H54 (cell line): ENCODE results near the gene ADM.

Experiments used
- DNase-seq: peaks from one replicate; pipeline ENCODE4 v3.0.0; 2011; ENCODE audit warnings: low spot score, mixed read lengths; ENCODE audit not compliant: insufficient read length
- FAIRE-seq: peaks from 3 replicates; lab custom pipeline; 2011; peaks lifted over from hg19 to GRCh38; lab: Jason Lieb, UNC
- POLR2A ChIP-seq: IDR thresholded peaks from 2 replicates; pipeline ENCODE4 v1.6.1; 2011; ENCODE audit warnings: low read depth, mild to moderate bottlenecking, low read length

ADM gene

GRCh38 chr11:10283991-10284390 is 20.9 kb upstream of the ADM start:
- DNase-seq (no peak), FAIRE-seq (no peak)
- no peak for TF ChIP-seq POLR2A

DNA sequence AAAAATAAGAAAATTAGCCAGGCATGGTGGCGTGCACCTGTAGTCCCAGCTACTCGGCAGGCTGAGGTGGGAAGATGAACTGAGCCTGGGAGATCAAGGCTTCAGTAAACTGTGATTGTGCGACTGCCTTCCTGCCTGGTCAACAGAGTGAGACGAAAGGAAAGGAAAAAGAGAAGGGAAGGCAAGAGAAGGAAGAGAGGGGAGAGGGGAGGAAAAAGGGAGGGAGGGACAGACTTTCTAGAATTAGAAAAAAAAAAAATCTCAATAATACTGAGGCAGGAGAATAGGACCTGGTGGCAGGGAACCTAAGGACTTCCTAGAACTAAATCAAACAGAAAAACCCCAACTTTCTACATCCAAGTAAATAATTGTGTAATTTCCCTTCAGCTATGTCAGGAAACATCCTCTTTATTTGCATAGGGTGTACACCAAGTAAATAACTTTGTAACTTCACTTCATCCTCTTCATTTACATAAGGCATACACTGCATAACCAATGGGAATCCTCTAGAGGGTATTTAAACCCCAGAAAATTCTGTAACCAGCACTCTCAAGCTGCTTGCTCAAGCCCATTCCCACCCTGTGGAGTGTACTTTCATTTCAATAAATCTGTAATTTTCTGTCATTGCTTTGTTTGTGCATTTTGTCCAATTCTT is 19.6 kb upstream of the ADM start:
- FAIRE-seq (no peak), DNase-seq (no peak)
- TF ChIP-seq POLR2A: no peak

DNA sequence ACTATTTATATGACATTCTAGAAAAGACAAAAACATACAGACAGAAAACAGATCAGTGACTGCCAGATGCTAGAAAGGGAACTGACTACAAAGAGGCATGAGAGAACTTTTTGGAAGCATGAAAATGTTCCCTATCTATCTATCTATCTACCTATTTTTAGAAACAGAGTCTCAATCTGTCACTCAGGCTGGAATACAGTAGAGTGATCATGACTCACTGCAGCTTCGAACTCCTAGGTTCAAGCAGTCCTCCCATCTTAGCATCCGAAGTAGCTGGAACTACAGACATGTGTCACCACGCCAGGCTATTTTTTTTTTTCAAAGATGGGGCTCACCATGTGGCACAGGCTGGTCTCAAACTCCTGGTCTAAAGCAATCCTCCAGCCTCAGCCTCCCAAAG is 17.7 kb upstream of the ADM start:
- no peak for FAIRE-seq
- TF ChIP-seq POLR2A: no peak

GRCh38 chr11:10287766-10288715 is 16.8 kb upstream of the ADM start:
- FAIRE-seq (no peak), DNase-seq (no peak)
- TF ChIP-seq POLR2A: no peak

More for the DNA sequence above, 17.7 kb upstream of the ADM start:
- no peak for DNase-seq

DNA sequence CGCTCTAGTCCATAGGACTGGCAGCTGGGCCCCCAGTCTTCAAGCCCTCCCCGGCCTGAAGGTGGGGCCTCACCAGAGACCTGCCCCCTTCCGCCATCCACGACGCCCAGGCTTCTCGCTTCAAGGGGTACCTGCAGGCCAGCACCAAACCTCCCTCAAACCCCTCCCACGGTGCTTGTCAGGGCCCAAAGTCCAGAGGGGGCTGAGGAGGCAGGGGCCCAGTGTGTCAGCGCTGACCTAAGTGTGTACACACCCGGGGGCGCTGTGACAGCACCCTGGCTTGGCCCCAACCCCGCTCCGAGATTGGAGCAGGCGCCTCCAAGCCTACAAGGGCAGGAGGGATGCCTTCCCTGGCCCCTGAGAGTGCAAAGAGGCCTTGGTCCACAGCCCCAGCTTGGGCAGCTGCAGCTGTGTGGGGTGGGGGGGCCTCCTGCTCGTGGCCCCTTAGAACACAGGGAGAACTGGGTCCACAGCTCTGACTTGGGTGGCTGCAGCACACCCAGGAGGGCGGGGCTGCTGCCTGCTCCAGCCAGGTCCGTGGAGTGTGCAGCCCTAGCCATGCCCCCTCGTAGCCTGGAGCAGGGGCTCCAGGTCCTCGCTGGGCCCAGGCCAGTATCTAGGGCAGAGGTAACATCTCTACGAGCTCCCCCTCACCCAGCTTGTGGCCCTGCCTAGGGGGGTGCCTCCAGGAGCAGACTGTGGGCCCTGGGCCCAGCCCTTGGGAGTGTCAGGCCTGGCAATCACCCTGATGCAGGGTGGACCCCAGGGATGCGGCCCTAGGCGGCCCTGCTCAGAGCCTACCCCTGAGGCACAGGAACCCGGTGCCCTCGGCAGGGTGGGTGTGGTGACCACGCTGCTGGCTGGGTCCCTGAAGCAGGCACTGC is 15.8 kb upstream of the ADM start:
- no peak for DNase-seq
- no peak for FAIRE-seq
- no peak for TF ChIP-seq POLR2A

DNA sequence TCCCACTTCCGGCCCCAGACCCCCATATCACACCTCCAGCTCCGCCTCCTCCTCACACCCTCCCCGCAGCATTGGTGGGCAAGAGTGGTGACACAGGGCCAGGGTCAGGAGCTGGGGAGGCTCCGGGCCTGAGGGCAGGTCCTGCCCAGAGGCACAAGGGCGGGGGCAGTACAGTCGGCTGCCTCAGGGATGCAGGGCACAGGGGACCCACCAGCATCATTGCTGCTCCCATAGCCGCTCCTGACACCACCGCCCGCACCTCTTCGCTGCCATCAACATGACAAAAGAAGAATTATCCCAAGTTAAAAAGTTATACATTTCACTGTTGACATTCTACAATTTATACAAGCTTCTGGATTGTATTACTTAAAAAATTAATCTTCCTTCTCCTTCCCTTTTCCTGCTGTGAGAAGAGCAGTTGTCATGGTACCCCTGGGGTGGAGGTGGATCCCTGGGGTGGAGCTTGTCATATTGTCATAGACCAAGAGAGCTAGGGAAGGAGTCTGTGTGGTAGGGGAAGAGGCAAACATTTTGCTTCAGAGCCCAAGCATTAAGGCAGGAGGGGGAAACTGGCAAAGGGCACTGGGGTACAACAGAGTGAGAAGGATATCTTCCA is 15.0 kb upstream of the ADM start:
- FAIRE-seq (no peak), DNase-seq (no peak)
- no peak for TF ChIP-seq POLR2A

DNA sequence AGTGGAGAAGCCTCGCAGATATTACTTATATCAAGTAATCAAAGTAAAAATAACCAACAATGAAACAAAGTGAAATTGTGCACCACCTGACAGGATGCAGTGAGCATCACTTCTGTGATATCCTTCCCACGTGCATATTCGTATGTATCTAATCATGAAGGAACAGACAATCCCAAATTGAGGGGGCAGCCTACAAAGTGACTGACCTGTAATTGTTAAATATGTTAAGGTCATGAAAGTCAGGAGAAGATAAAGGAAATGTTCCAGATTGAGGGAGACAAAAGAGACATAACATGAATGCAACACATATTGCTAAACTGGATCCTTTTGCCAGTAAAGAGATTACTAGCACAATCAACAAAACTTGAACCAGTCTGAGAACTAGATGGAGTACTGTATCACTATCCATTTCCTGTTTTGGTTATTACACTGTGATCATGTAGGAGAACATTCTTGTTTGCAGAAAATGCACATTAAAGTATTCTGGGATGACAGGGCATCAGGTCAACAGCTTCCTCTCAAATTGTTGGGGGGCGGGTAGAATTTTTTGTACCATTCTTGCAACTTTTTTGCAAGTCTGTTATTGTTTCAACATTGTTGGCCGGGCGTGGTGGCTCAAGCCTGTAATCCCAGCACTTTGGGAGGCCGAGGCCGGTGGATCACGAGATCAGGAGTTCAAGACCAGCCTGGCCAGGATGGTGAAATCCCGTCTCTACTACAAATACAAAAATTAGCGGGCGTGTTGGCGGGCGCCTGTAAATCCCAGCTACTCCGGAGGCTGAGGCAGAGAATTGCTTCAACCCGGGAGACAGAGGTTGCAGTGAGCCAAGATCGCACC is 12.9 kb upstream of the ADM start:
- TF ChIP-seq POLR2A: no peak
- FAIRE-seq: no peak
- no peak for DNase-seq

GRCh38 chr11:10293423-10294289 is 11.2 kb upstream of the ADM start, which contains the start of gene SBF2:
Gene SBF2 (minus strand): TSS chr11:10294219. CDS start chr11:10294069, 150 bp downstream.
- peak; percentile 89 for TF ChIP-seq POLR2A
- FAIRE-seq (peak; percentile 95), DNase-seq (peak; percentile 93)

GRCh38 chr11:10294290-10294953 is 10.5 kb upstream of the ADM start:
- no peak for DNase-seq
- no peak for FAIRE-seq
- TF ChIP-seq POLR2A: no peak

GRCh38 chr11:10295064-10295901 is 9.6 kb upstream of the ADM start:
- DNase-seq (no peak), FAIRE-seq (no peak)
- no peak for TF ChIP-seq POLR2A
